Middle frontal gyrus (tissue), 1 donor: ENCODE measurements around the gene SNRPD2.
A peak's percentile ranks its signal among the peaks of the same experiment; 100 is the strongest.
"Not testable (repeated sequence)": the region's sequence is repeated elsewhere in the genome, so short reads cannot be mapped to it uniquely, and the experiment has no call there.

Experiments used
- DNase-seq: peaks from one replicate; pipeline ENCODE4 v3.0.0-alpha.2; 2015; ENCODE audit warnings: low spot score; ENCODE audit errors: extremely low spot score

SNRPD2 gene

GRCh38 chr19:45705115-45705514 is 13.4 kb upstream of the SNRPD2 start:
- no peak for DNase-seq

DNA sequence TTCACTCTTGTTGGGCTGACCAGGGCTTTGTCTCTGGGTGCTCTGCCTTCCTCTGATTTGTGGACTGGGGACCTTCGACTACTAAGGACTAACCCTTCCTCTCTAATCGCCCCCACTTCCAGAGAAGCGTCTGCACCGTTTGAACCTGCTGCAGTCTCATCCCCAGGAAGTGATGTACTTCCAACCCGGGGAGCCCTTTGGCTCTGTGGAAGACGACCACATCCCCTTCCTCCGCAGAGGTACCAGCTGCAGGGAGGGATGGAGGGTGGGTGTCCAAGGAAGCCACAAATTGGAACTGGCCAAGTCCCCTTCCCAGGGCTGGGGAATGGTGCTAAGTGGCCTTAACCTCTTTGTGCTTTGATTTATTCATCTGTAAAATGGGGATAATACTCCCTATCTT is 9.9 kb upstream of the SNRPD2 start:
- DNase-seq, result no peak

GRCh38 chr19:45693106-45693788 is 1.5 kb upstream of the SNRPD2 start:
- DNase-seq, result no peak

DNA sequence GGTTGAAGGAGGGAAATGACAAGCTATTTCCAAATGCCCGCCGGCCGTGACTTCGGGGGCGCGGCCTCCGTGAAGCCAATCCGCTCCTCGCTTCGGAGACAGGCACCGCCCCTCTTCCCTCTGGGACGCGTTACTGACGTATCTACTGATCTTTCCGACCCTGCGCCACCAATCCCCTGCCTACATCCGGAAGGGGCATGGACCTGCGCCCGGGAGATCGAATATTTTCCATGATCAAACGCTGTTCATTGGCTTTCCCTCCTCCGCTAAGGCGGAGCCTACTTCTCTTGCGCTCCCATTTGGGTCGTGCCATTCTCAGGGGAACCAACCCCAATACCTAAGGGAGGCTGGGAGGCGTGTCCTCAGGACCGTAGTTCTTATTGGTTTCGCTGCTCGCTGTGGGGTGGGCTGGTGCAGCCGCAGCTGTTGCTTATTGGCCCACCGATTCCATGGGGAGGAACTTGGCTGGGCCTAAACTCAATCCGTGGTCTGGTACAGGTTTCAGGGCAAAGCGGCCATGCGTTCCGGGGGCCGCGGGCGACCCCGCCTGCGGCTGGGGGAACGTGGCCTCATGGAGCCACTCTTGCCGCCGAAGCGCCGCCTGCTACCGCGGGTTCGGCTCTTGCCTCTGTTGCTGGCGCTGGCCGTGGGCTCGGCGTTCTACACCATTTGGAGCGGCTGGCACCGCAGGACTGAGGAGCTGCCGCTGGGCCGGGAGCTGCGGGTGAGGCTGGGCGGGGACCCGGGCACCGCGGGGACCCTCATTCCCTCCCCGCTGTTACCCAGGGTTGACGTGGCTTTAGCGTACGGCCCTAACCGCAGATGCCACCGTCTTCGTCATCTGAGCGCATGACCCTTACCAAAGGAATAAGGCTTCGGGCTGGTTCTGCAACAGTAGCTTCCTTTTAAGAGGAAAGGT is 693 bp upstream of the SNRPD2 start, which contains the start of gene QPCTL:
Gene QPCTL, plus strand, starts transcription at position 480 of the 919 bp plus-strand sequence. Its CDS starts 38 bp downstream, at position 518.
- DNase-seq, result peak; percentile 97

DNA sequence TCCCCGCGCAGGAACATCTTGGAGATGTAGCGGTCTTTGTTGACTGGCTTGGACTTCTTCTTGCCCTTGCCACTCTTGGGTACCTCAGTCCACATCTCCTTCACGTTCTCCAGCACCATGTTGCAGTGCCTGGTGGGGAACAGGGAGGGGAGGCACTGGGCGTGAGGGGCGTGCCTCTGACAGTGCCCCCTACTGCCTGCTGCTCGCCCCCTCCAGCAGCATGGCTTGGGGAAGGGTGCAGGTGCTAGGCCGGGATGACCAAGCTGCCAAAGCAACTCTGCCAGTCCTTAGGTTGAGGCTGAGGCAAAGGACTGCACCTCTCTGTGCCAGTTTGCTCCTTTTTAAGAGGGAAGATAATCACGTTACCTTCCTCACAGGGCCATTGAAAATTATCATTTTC is 4.2 kb downstream of the SNRPD2 start:
- no peak for DNase-seq

- not testable (repeated sequence) for DNase-seq
Measured at GRCh38 chr19:45685045-45685444, 6.7 kb downstream of the SNRPD2 start.

DNA sequence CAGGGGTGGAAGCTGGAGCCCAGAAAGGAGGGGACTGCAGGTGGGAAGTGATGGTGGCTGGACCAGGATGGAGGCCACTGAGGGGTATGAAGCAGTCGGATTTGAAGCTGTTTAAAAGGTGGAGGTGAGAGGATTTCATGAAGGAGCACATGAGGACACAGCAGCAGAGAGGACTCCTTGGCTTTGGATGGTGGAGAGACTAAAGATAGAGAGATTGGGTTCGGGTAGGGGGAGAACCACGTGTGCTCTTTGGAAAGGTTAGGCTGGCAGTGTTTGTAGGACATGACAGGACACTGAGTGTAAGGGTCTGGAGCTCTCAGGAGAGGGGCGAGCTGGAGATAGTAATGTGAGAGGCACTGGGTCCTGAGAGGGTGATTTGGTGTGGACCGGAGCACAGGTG is 8.8 kb downstream of the SNRPD2 start:
- no peak for DNase-seq

GRCh38 chr19:45682117-45682516 is 9.6 kb downstream of the SNRPD2 start:
- DNase-seq, result no peak

DNA sequence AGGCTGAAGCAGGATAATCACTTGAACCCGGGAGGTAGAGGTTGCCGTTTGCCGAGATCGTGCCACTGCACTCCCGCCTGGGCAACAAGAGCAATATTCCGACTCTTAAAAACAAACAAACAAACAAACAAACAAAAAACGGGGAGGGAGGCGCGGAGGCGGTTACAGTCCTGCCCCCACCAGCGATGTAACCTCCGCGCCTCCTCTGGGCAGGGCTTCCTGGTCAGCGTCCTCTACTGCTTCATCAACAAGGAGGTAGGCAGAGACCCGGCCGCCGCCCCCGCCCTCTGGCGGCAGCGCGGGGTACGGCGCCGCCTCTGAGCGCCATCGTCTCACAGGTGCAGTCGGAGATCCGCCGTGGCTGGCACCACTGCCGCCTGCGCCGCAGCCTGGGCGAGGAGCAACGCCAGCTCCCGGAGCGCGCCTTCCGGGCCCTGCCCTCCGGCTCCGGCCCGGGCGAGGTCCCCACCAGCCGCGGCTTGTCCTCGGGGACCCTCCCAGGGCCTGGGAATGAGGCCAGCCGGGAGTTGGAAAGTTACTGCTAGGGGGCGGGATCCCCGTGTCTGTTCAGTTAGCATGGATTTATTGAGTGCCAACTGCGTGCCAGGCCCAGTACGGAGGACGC is 10.2 kb downstream of the SNRPD2 start:
- DNase-seq, result peak; percentile 65

GRCh38 chr19:45677351-45678230 is 14.2 kb downstream of the SNRPD2 start:
- DNase-seq, result no peak

DNA sequence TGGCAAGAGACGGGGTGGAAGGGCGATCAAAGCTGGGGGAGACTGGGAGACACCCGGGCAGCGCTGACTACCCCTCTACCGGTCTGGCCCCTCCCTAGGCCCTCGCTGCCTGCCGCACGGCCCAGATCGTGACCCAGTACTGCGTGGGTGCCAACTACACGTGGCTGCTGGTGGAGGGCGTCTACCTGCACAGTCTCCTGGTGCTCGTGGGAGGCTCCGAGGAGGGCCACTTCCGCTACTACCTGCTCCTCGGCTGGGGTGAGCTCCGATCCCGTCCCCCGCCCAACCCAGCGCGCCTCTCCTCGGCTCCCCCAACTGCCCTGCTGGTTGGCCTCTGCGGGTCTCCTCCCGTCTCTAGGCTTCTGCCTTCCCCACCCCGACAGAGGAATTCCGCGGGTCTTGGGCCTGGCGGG is 14.9 kb downstream of the SNRPD2 start:
- DNase-seq, result no peak

GRCh38 chr19:45674946-45675345 is 16.8 kb downstream of the SNRPD2 start:
- no peak for DNase-seq

DNA sequence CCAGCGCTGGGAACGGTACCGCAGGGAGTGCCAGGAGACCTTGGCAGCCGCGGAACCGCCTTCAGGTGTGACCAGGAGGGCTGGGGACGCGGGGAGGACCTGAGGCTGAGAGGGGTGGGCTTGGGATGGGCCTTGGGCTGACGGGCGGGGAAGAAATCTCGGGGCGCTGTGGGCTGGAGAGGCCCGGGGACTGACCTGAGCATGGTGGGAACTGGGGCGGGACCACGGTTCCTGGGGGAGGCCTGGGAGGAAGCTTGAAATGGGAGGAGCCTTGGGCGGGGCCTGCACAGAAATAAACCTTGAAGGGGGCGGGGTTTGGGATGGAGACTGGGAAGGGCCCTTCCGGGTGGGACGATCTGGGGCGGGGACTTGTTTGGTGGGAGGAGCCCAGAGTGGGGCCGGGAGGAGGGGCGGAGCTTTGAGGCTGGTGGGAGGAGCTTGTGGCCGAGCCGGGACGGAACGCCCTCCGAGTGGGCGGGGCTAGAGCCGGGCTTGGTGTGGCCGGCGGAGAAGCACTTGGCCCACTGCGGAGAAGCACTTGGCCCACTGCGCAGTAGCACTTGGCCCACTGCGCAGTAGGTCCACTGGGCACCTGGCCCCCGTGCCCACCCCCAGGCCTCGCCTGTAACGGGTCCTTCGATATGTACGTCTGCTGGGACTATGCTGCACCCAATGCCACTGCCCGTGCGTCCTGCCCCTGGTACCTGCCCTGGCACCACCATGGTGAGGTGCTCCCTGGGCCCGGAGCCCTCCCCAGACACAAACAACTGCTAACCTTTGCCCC is 20.9 kb downstream of the SNRPD2 start:
- no peak for DNase-seq

GRCh38 chr19:45668342-45668871 is 23.3 kb downstream of the SNRPD2 start:
- no peak for DNase-seq

GRCh38 chr19:45667620-45668341 is 24.0 kb downstream of the SNRPD2 start, which contains the start of gene GIPR:
Gene GIPR, plus strand, starts transcription at chr19:45668221. Its CDS starts 1,300 bp downstream, at chr19:45669521.
- no peak for DNase-seq

DNA sequence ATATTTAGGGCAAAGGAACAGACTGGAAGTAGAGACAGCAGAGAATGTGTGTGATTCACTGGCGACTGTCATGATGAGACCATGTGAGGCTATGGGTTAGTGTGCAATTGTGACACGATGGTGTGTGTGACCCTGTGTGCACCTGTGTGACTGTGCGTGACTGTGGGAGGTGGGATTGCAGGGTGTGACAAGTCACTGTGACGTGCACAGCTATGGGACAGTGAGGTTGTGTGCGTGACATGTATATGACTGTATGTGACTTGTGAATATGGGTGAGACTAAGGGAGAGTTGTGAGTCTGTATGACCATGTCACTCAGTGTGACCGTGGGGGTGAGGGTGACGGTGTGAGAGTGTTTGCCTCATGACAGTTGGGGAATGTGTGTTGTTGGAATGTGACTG is 27.2 kb downstream of the SNRPD2 start:
- DNase-seq, result no peak

GRCh38 chr19:45663800-45664199 is 28.0 kb downstream of the SNRPD2 start:
- DNase-seq, result no peak

- no peak for DNase-seq
Measured at GRCh38 chr19:45660636-45661035, 31.1 kb downstream of the SNRPD2 start.

- DNase-seq, result no peak
Measured at GRCh38 chr19:45659096-45659729, 32.5 kb downstream of the SNRPD2 start.
